Neural crest cell (in vitro differentiated cells): Measurements from ENCODE around the gene RBPMS2. TPM values are rescaled to one million over a fixed set of nuclear protein-coding genes. Genes with fewer than 3 reads are reported as not detected.

Source experiments
- DNase-seq: peaks from one replicate; pipeline ENCODE4 v3.0.0; 2021; ENCODE audit warnings: low read depth, mixed read lengths, low spot score
- H3K27ac Mint-ChIP-seq: one replicate; pipeline ENCODE4 v1.8.0; 2021; ENCODE audit warnings: mild to moderate bottlenecking, mixed read lengths; ENCODE audit not compliant: unreplicated experiment
- H3K27me3 Mint-ChIP-seq: 2 replicates; pipeline ENCODE4 v1.8.0; 2021; ENCODE audit warnings: low read depth, mild to moderate bottlenecking, mixed read lengths
- H3K36me3 Mint-ChIP-seq: 2 replicates; pipeline ENCODE4 v1.8.0; 2021; ENCODE audit warnings: low read depth, mild to moderate bottlenecking, mixed read lengths
- H3K4me1 Mint-ChIP-seq: 2 replicates; pipeline ENCODE4 v1.8.0; 2021; ENCODE audit warnings: mixed read lengths
- H3K4me3 Mint-ChIP-seq: one replicate; pipeline ENCODE4 v1.8.0; 2021; ENCODE audit warnings: mild to moderate bottlenecking, mixed read lengths
- H3K9me3 Mint-ChIP-seq: 2 replicates; pipeline ENCODE4 v1.8.0; 2021; ENCODE audit warnings: mixed read lengths
- total RNA-seq: library from RNA; stranded (reverse); gene quantifications from 2 replicates; pipeline ENCODE4 v1.2.1, GENCODE V29; 2021
- TF ChIP-seq, protein P1 (sequence below): fragments of 200-600 bp; sonication (generic); conservative IDR thresholded peaks from 2 replicates; pipeline ENCODE4 v1.5.0; 2021; ENCODE audit warnings: antibody characterized with exemption, mild to moderate bottlenecking

Gene RBPMS2
- total RNA-seq, 1 donor from 2014 or later: 40.3 TPM

DNA sequence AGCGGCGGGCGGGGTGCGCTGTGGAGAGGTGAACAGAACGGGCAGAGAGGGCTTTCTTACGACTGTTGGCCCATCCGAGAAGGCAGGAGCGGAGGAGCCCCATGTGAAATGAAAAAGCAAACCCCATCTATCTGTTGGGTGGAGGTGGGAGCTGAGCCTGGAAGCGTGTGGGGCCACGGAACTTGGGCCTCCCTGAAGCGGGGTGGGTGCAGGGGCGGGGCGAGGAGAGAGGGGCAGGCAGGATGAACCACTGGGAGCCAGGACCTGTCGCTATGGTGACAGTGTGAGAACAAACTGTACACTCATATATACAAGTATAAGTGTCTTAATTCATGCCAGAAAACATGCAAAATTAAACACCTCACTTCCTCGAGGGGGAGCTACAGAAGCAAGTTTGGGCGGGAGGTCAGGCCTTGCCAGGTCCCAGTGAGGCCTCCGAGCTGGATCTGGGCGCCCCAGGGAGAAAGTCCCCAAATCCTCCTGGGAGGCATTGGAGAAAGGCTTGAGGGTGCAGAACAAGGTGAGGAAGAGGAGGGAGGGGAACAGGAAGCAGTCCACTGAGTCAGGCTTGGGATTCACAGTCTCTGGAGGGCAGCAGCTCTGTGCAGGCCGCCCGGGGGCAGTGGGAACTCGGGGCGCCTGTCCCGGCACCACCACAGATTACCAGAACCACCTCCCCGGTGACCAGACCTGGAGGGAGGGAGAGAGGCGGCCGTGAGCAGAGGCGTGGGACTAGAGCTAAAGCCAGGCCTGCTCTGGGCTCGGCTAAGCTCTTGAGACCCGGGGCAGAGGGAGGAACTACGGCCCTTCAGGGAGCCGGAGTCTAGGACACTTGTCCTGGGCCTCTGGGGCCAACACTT is 34.8 kb downstream of the RBPMS2 start:
- no peaks in the 10 kb centered on the region for H3K9me3 Mint-ChIP-seq
- TF ChIP-seq, protein P1, sequence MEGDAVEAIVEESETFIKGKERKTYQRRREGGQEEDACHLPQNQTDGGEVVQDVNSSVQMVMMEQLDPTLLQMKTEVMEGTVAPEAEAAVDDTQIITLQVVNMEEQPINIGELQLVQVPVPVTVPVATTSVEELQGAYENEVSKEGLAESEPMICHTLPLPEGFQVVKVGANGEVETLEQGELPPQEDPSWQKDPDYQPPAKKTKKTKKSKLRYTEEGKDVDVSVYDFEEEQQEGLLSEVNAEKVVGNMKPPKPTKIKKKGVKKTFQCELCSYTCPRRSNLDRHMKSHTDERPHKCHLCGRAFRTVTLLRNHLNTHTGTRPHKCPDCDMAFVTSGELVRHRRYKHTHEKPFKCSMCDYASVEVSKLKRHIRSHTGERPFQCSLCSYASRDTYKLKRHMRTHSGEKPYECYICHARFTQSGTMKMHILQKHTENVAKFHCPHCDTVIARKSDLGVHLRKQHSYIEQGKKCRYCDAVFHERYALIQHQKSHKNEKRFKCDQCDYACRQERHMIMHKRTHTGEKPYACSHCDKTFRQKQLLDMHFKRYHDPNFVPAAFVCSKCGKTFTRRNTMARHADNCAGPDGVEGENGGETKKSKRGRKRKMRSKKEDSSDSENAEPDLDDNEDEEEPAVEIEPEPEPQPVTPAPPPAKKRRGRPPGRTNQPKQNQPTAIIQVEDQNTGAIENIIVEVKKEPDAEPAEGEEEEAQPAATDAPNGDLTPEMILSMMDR: no peak
- DNase-seq: no peak
- H3K27me3 Mint-ChIP-seq: no peaks in the 10 kb centered on the region
- H3K27ac Mint-ChIP-seq: no peak overlapping the region
- no peaks in the 10 kb centered on the region for H3K36me3 Mint-ChIP-seq
- H3K4me3 Mint-ChIP-seq: no peak overlapping the region
- peaks cover 6% of the 10 kb centered on the region for H3K4me1 Mint-ChIP-seq

DNA sequence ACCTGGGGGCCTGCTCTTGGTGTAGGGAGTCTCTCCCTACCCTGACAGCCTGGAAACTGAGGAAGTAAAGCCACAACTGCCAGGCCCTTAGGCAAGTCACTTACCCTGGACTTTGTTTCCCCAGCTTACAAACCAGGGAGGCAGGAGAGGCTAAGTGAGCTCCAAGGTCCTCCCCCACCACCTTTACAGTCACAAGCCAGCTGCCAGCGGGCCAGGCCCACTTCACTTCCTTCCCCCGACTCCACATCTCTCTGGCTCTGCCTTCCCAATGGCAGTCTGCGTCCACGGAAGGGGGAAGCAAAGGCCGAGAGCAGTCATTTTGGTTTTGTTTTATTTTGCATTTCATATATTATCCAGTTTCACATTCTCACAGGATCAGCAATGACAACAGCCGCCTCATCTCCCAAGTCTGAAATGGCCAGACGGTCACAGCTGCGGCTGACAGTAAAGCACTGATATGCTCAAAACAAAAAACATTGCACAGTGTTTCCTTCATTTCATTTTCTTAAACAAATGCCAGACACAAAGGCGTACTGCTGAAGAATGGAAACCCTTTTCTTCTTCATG is 35.7 kb downstream of the RBPMS2 start:
- no peak for DNase-seq
- H3K27me3 Mint-ChIP-seq: no peaks in the 10 kb centered on the region
- no peaks in the 10 kb centered on the region for H3K9me3 Mint-ChIP-seq
- peaks cover 6% of the 10 kb centered on the region for H3K4me1 Mint-ChIP-seq
- TF ChIP-seq, protein P1: no peak
- no peak overlapping the region for H3K4me3 Mint-ChIP-seq
- H3K36me3 Mint-ChIP-seq: no peaks in the 10 kb centered on the region
- H3K27ac Mint-ChIP-seq: no peak overlapping the region

DNA sequence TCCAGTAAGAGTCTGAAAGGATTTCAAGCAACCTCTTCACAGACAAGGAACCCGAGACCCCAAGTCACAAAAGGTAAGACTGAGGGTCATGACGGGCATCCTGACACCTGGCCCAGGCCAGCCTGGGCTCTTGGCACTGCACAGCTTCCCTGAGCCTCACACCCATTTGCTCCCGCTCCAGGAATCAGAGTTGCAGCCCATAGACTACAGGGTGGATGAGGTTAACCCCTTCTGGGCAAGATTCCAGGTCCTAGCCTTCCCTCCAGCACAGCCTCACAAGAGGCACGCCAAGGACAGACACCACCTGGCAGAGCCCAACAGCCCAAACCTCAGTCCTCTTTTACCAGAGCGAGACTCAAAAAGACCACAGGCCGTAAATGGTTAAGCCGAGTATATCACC is 36.2 kb downstream of the RBPMS2 start:
- no peak for DNase-seq
- no peaks in the 10 kb centered on the region for H3K27me3 Mint-ChIP-seq
- no peak overlapping the region for H3K27ac Mint-ChIP-seq
- no peaks in the 10 kb centered on the region for H3K36me3 Mint-ChIP-seq
- peaks cover 6% of the 10 kb centered on the region for H3K4me1 Mint-ChIP-seq
- no peaks in the 10 kb centered on the region for H3K9me3 Mint-ChIP-seq
- TF ChIP-seq, protein P1: no peak
- no peak overlapping the region for H3K4me3 Mint-ChIP-seq

DNA sequence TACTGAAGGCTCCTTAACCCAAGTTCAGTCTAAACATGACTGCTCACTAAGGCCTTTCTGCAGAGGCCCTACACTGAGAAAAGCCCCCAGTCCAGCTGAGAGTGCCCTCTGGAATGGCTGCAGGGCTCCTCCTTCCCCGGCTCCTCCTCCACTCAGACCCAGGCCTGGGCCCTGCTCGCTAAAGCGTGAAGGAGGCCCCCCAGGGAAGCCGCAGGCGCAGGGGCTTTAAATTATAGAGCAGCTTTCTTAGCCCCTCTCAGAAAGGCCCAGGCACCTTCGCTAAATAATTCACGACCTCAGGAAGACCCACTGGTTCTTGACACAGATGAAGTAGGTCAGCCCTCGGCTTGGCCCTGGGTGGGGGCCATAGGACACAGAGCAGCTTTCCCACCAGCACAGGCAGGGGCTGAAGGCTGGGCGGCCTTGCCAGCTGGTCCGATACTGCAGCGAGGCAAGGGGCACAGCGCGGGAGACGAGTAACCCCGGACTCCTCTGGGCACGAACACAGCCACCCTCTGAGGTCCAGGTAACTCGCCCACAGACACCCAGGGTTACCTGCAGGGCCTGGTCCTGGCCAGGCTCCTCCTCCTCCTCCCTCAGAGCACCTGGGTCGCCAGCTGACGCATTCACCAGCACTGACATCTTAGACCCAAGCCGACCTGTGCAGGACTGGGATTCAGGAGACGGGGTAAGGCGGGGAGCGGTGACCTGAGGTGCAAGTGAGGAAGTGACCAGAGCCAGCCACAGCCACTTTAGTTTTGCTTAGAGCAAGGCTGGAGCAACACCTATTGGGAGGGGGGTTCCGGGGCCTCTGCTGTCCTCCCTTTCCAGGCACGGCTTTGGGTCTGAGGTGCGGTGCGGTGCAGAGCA is 36.9 kb downstream of the RBPMS2 start:
- H3K9me3 Mint-ChIP-seq: no peaks in the 10 kb centered on the region

More for the DNA sequence above, 36.9 kb downstream of the RBPMS2 start:
- TF ChIP-seq, protein P1: no peak
- Mint-ChIP-seq H3K27ac (peak overlapping the region; percentile 75), H3K27me3 (no peaks in the 10 kb centered on the region), H3K4me1 (peaks cover 6% of the 10 kb centered on the region), H3K4me3 (no peak overlapping the region), H3K36me3 (no peaks in the 10 kb centered on the region)
- DNase-seq: no peak
